Uterus (tissue), 4 donors: Measurements from ENCODE around the gene AXIN1. TPM values are rescaled to one million over a fixed set of nuclear protein-coding genes. Genes with fewer than 3 reads are reported as not detected.

Experiments used
- DNase-seq, 2 donors: peaks; one replicate each; pipeline ENCODE4 v3.0.0-alpha.2; 2019 to 2020
- H3K27ac ChIP-seq, 2 donors: fragments of 200-600 bp; sonication (generic); 1 replicate in 1 of 2; 2 replicates in 1 of 2; pipeline ENCODE4 v1.5.1; 2016 to 2018
- H3K27me3 ChIP-seq, 2 donors: fragments of 200-600 bp; sonication (generic); one replicate each; pipeline ENCODE4 v1.5.1; 2018 to 2019; ENCODE audit warnings: control low read depth in 1 of 2
- H3K36me3 ChIP-seq, 2 donors: fragments of 200-600 bp; sonication (generic); one replicate each; pipeline ENCODE4 v1.5.1; 2019; ENCODE audit warnings: control low read depth in 1 of 2
- H3K4me1 ChIP-seq, 2 donors: fragments of 200-600 bp; sonication (generic); one replicate each; pipeline ENCODE4 v1.5.1; 2018 to 2019; ENCODE audit warnings: control low read depth in 1 of 2
- H3K4me3 ChIP-seq, 2 donors: fragments of 200-600 bp; sonication (generic); 1 replicate in 1 of 2; 2 replicates in 1 of 2; pipeline ENCODE4 v1.5.1; 2018 to 2019; ENCODE audit warnings: mild to moderate bottlenecking in 1 of 2
- H3K9me3 ChIP-seq, 2 donors: fragments of 200-600 bp; sonication (generic); one replicate each; pipeline ENCODE4 v1.5.1; 2019; ENCODE audit warnings: control low read depth in 1 of 2
- POLR2A ChIP-seq, 2 donors: fragments of 450-650 bp; IDR thresholded peaks; one replicate each; pipeline ENCODE4 v1.6.1; 2016; ENCODE audit warnings: antibody characterized with exemption in 2 of 2, mild to moderate bottlenecking in 1 of 2, moderate library complexity in 1 of 2
- intact Hi-C: fragments of 100-400 bp; cut with DNase I; formaldehyde crosslinking; loops from one replicate; pipeline ENCODE4 v1.15.1; 2023; ENCODE audit warnings: low total_unique reads
- total RNA-seq, 4 donors: library from RNA; depleted of rRNA in 3 of 4; stranded (reverse); fragments of >200 nt in 3 of 4; gene quantifications; one replicate each; pipeline versions ENCODE4 v1.1.0 to v1.2.4, GENCODE V29; 2014 to 2023
- TF ChIP-seq, protein P1 (sequence below), 4 experiments: fragments of 200-600 bp in 2 of 4; fragments of 450-650 bp in 2 of 4; sonication (generic) in 2 of 4; IDR thresholded peaks; one replicate each; pipeline ENCODE4 v1.5.1; 2016 to 2019; ENCODE audit warnings: antibody characterized with exemption in 4 of 4, mild to moderate bottlenecking in 2 of 4, moderate library complexity in 1 of 4
- donor health status: DM: yes; HTN: yes; CAD: no.

Gene AXIN1
- total RNA-seq, 4 donors from 2014 or later: 6.2 to 23.6 (median 19.9) TPM

DNA sequence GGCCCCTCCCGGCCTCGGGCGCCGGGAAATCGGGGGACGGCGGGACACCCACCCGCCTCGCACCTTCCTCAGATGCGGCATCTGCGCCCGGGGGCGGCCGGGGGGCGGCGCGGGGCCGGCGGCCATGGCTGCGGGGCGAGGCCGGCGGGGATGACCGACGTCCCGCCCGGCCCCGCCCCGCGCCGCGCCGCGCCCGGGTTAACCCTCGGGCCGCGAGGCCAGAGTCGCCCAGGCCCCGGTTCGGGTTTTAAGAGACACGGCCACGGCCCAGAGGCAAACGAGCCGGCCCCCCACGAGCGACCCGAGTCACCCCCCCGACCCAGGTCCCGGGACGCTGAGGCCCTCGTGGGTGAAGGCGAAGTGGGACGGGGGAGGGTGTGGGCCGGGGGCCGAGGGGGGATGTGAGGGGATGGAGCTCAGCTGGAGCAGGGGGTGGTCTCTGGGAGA lies 76.7 kb downstream of the AXIN1 start, which contains the start of gene RGS11:
TSS of gene RGS11 (minus strand) at position 159 of the 447 bp plus-strand sequence. CDS start at position 126, 33 bp downstream.
- no peaks in the 10 kb centered on the region for H3K9me3 ChIP-seq
- DNase-seq: no peak
- no peak for TF ChIP-seq POLR2A (IDR thresholded peaks at IDR 0.05)
- TF ChIP-seq, protein P1, sequence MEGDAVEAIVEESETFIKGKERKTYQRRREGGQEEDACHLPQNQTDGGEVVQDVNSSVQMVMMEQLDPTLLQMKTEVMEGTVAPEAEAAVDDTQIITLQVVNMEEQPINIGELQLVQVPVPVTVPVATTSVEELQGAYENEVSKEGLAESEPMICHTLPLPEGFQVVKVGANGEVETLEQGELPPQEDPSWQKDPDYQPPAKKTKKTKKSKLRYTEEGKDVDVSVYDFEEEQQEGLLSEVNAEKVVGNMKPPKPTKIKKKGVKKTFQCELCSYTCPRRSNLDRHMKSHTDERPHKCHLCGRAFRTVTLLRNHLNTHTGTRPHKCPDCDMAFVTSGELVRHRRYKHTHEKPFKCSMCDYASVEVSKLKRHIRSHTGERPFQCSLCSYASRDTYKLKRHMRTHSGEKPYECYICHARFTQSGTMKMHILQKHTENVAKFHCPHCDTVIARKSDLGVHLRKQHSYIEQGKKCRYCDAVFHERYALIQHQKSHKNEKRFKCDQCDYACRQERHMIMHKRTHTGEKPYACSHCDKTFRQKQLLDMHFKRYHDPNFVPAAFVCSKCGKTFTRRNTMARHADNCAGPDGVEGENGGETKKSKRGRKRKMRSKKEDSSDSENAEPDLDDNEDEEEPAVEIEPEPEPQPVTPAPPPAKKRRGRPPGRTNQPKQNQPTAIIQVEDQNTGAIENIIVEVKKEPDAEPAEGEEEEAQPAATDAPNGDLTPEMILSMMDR (IDR thresholded peaks at IDR 0.05): no peak
- peaks cover 0 to 2% of the 10 kb centered on the region in 2 donors for H3K27me3 ChIP-seq
- no peak within 1 kb of the TSS for H3K27ac ChIP-seq
- H3K36me3 ChIP-seq: no peaks in the 10 kb centered on the region
- H3K4me3 ChIP-seq: peak within 1 kb of the TSS; percentile 16 to 22
- H3K4me1 ChIP-seq: peaks cover 0 to 11% of the 10 kb centered on the region in 2 donors
- intact Hi-C loops: no loop called here

DNA sequence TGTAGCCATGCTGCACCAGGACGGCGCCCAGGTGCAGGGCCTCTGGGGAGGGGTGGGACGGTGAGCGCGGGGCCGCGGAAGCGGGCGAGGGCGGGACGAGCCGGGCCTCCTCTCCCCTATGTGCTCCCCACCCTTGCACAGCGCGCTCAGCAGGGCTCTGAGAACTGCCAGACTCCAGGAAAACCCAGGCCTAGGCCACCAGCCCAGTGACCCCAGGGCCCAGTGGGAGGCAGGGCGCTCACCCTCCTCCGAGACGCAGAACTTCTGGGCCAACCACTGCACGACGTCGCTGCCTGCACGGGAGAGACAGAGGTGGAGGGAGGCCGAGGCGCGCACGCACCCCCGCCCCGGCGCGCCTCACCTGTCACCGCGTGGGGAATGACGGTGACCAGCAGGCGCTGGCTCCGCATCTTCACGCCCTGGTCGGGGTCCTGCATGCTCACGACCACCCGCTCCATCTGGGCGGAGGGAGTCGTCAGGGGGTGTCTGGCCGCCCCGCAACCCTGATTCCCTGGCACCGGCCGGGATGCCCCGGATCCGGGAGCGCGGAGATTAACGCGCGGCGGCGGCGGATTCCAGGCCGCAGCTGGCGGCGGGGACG lies 77.4 kb downstream of the AXIN1 start:
- Histone ChIP-seq H3K9me3 (no peaks in the 10 kb centered on the region), H3K4me1 (peaks cover 0 to 8% of the 10 kb centered on the region in 2 donors), H3K36me3 (no peaks in the 10 kb centered on the region), H3K27me3 (no peaks in the 10 kb centered on the region), H3K27ac (no peak overlapping the region), H3K4me3 (peak overlapping the region; percentile 16 to 22)
- no peak for DNase-seq
- TF ChIP-seq POLR2A (IDR thresholded peaks at IDR 0.05): no peak
- TF ChIP-seq, protein P1 (IDR thresholded peaks at IDR 0.05): no peak
- intact Hi-C loops: no loop called here

DNA sequence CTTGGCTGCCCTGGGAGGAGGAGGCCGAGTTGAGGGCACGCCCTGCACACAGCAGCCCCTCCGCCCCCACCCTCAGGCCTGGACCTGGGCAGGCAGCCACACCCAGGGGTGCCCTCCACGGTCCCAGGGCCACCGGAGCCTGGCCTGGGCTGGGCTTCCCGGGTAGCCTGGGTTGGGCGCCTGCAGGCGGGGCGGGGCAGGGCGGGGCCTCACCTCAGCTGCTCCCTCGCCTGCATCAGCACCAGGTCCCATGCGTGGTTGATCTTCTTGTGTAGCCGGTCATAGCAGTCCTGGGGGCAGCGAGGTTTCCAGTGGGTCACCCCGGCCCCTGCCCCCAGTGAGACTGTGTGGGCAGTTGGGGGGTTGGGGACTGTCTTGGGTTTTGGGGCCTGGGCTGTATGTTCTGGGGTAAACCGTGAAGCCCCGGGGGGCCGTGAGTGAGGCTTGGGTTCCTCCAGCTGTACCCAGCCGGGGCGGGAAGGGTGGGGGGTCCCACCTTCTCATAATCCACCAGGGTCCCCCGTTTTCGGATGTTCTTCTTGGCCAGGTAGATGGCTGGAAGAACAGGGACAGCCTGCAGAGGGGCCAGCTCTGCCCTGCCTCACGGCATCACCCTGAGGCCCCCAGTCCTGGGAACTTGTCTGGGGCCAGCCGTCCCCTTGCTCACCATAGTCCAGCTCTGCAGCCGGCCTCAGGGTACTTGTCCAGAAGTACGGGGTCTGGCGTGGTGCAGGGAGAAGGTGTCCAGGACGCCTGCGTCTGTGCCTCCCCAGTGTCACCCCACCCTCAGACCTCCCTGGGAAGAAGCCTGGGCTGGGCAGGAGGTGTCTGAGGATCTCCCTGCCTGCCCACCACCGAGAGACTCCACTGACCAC lies 78.7 kb downstream of the AXIN1 start:
- DNase-seq: no peak
- Histone ChIP-seq H3K9me3 (no peaks in the 10 kb centered on the region), H3K27ac (no peak overlapping the region), H3K36me3 (no peaks in the 10 kb centered on the region), H3K27me3 (no peaks in the 10 kb centered on the region), H3K4me3 (no peak overlapping the region), H3K4me1 (peaks cover 0 to 5% of the 10 kb centered on the region in 2 donors)
- intact Hi-C loops: no loop called here
- TF ChIP-seq POLR2A (IDR thresholded peaks at IDR 0.05): no peak
- TF ChIP-seq, protein P1 (IDR thresholded peaks at IDR 0.05): no peak

DNA sequence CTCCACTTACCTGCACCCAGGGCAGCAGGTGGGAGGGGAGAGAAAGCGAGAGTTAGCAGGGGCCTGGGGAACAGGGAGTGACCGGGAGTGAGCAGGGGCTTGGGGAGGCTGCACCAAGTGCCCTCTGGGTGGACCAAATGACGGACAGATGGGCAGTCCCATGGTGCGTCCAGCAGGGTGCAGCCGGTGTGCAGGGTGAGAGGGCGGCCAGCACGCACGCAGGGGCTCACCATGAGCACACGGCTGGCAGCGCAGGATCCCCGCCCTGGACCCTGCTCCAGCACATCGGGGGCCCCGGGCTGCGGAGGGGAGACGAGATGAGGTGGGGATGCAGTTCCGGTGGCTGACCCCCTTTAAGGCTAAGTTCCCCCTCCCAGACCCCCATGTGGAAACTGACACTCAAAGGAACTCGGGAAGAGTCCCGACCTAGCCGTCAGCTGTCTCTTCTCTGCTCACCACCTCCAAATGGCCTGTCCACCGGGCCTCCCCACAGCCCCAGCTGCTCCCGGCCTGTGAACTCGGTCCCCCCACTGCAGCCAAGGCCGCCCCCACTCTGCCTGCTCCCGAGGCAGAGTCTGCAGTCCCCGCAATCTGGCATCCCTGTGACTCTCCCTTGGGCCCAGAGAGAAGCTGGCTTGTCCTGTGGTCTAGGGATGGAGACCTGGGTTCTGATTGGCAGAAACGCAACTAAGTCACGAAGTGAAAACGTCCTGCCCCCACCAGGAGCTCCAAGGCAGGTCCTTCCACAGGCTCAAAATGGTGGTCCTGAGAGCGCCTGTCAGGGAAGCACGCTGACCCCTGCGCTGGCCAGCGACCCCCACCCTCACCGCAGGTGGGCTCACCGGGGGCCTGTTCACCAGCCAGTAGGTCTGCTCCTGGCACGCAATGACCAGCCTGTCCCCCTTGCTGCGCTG lies 79.6 kb downstream of the AXIN1 start:
- DNase-seq: no peak
- no peaks in the 10 kb centered on the region for H3K9me3 ChIP-seq
- H3K27me3 ChIP-seq: no peaks in the 10 kb centered on the region
- peaks cover 0 to 5% of the 10 kb centered on the region in 2 donors for H3K4me1 ChIP-seq
- H3K27ac ChIP-seq: no peak overlapping the region
- no peak overlapping the region for H3K4me3 ChIP-seq
- intact Hi-C loops: no loop called here
- TF ChIP-seq, protein P1 (IDR thresholded peaks at IDR 0.05): no peak
- no peak for TF ChIP-seq POLR2A (IDR thresholded peaks at IDR 0.05)
- H3K36me3 ChIP-seq: no peaks in the 10 kb centered on the region
